Colonic mucosa (tissue), 4 donors: ENCODE results near the gene NCOA5. TPM values are rescaled to one million over a fixed set of nuclear protein-coding genes. Genes with fewer than 3 reads are reported as not detected.

ENCODE experiments used
- DNase-seq: peaks from one replicate; pipeline ENCODE4 v3.0.0-alpha.2; 2020
- H3K27ac ChIP-seq: fragments of 200-600 bp; one replicate; pipeline ENCODE4 v1.8.0; 2021
- H3K27me3 ChIP-seq: fragments of 200-600 bp; one replicate; pipeline ENCODE4 v1.8.0; 2021
- H3K36me3 ChIP-seq: fragments of 200-600 bp; one replicate; pipeline ENCODE4 v1.8.0; 2021
- H3K4me1 ChIP-seq: fragments of 200-600 bp; one replicate; pipeline ENCODE4 v1.8.0; 2021; ENCODE audit warnings: mild to moderate bottlenecking
- H3K4me3 ChIP-seq: fragments of 200-600 bp; one replicate; pipeline ENCODE4 v1.8.0; 2021
- H3K9ac ChIP-seq, 2 donors: one replicate each; pipeline ENCODE4 v1.7.0; 2013; ENCODE audit warnings: control low read depth in 2 of 2, low read depth in 2 of 2, low read length in 2 of 2
- H3K9me3 ChIP-seq: fragments of 200-600 bp; one replicate; pipeline ENCODE4 v1.8.0; 2021
- intact Hi-C: fragments of 100-400 bp; cut with DNase I; formaldehyde crosslinking; loops from one replicate; pipeline ENCODE4 v1.14.1; 2022
- total RNA-seq, 2 donors: library from RNA; stranded (reverse); fragmentation: NEBNext Ultra II Directional in 1 of 2; extraction: Animal tissue kit (Norgen Biotek cat#: 25700) in 1 of 2; gene quantifications; one replicate each; pipeline ENCODE4 v1.2.1, GENCODE V29; 2021
- TF ChIP-seq, protein P1 (sequence below): fragments of 200-600 bp; IDR thresholded peaks from one replicate; pipeline ENCODE4 v1.8.0; 2022; ENCODE audit warnings: antibody characterized with exemption, mild to moderate bottlenecking
- donor health status: healthy.
- donor health status: DM: no; HTN: no; CAD: no.
- donor health status: DM: no; HTN: no; CAD: no.

The NCOA5 gene
- total RNA-seq, 2 donors from 2014 or later: 20.4 to 32.1 TPM

DNA sequence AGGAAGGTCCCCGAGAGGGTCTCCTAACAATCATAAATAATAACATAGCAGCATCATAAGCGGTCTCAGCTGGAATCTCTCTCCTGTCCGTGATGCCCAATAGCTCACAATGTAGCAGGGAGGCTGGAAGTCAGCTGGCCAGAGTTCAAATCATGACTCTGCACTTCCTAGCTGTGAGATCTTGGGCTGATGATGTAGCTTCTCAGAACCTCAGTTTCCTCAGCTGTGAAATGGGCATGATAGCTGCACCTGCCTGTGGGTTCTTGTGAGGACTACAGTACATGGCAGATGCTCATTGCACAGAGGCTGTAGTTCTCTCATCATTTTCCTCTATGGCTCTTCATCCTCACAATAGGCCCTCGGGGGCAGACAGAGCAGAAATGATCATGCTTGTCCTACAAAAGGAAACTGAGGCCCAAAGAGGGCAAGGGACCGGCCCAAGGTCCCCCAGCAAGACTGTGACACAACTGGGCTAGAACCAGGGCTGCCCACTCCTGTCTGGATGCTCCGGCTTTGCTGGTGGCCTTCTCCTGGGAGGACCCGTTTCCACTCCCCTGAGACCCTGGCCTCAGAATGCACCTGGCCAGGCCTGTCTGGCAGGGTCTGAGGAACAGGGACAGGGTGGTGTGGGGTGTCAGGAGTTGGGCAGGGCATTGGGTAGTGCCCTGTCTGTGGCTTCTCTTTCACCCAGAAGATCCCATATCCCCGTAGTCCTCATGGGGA, 43.0 kb downstream of the NCOA5 start:
- Histone ChIP-seq H3K36me3 (no peaks in the 10 kb centered on the region), H3K4me3 (no peak overlapping the region), H3K9me3 (no peaks in the 10 kb centered on the region), H3K9ac (no peak overlapping the region), H3K4me1 (no peaks in the 10 kb centered on the region), H3K27ac (no peak overlapping the region), H3K27me3 (no peaks in the 10 kb centered on the region)
- no peak for DNase-seq
- TF ChIP-seq, protein P1, sequence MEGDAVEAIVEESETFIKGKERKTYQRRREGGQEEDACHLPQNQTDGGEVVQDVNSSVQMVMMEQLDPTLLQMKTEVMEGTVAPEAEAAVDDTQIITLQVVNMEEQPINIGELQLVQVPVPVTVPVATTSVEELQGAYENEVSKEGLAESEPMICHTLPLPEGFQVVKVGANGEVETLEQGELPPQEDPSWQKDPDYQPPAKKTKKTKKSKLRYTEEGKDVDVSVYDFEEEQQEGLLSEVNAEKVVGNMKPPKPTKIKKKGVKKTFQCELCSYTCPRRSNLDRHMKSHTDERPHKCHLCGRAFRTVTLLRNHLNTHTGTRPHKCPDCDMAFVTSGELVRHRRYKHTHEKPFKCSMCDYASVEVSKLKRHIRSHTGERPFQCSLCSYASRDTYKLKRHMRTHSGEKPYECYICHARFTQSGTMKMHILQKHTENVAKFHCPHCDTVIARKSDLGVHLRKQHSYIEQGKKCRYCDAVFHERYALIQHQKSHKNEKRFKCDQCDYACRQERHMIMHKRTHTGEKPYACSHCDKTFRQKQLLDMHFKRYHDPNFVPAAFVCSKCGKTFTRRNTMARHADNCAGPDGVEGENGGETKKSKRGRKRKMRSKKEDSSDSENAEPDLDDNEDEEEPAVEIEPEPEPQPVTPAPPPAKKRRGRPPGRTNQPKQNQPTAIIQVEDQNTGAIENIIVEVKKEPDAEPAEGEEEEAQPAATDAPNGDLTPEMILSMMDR: no peak
- intact Hi-C loops: no loop called here

- Histone ChIP-seq H3K4me3 (no peak overlapping the region), H3K36me3 (no peaks in the 10 kb centered on the region), H3K27me3 (no peaks in the 10 kb centered on the region), H3K9ac (no peak overlapping the region), H3K27ac (no peak overlapping the region), H3K9me3 (no peaks in the 10 kb centered on the region), H3K4me1 (no peaks in the 10 kb centered on the region)
- intact Hi-C loops: no loop called here
- no peak for DNase-seq
- TF ChIP-seq, protein P1: no peak
Measured at GRCh38 chr20:46044896-46045295, 44.9 kb downstream of the NCOA5 start.

GRCh38 chr20:46043556-46043955, 46.2 kb downstream of the NCOA5 start:
- DNase-seq: no peak
- H3K9ac ChIP-seq: no peak overlapping the region
- no peaks in the 10 kb centered on the region for H3K4me1 ChIP-seq
- H3K27ac ChIP-seq: no peak overlapping the region
- H3K9me3 ChIP-seq: no peaks in the 10 kb centered on the region
- H3K4me3 ChIP-seq: no peak overlapping the region
- H3K27me3 ChIP-seq: no peaks in the 10 kb centered on the region
- intact Hi-C loops: no loop called here
- TF ChIP-seq, protein P1: no peak
- no peaks in the 10 kb centered on the region for H3K36me3 ChIP-seq

GRCh38 chr20:46040902-46041535, 48.7 kb downstream of the NCOA5 start:
- TF ChIP-seq, protein P1: no peak
- Histone ChIP-seq H3K4me3 (no peak overlapping the region), H3K36me3 (no peaks in the 10 kb centered on the region), H3K9ac (no peak overlapping the region), H3K9me3 (no peaks in the 10 kb centered on the region), H3K27me3 (no peaks in the 10 kb centered on the region), H3K4me1 (no peaks in the 10 kb centered on the region), H3K27ac (no peak overlapping the region)
- intact Hi-C loops: no loop called here
- peak; percentile 29 for DNase-seq

DNA sequence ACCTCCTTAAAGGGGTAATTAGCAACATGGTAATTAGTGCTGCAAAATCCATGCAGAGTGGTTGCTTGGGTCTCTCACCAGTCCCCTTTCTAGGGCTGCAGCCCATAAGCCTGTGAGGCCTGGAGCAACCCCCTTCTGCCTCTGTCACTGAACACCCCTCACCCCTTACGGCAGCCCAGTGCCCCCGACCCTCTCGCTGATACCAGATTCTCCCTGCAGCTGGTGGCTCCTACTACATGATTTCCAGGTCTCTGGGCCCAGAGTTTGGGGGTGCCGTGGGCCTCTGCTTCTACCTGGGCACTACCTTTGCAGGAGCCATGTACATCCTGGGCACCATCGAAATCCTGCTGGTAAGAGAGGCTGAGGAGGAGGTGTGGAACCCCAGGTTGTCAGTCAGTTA, 52.7 kb downstream of the NCOA5 start:
- no peaks in the 10 kb centered on the region for H3K36me3 ChIP-seq
- no peak for DNase-seq
- no peak overlapping the region for H3K27ac ChIP-seq
- H3K4me3 ChIP-seq: no peak overlapping the region
- intact Hi-C loops: no loop called here
- H3K27me3 ChIP-seq: peaks cover 9% of the 10 kb centered on the region
- no peaks in the 10 kb centered on the region for H3K9me3 ChIP-seq
- H3K9ac ChIP-seq: no peak overlapping the region
- TF ChIP-seq, protein P1: no peak
- H3K4me1 ChIP-seq: no peaks in the 10 kb centered on the region
